Left renal pelvis (tissue), 4 donors: ENCODE results near the gene TTLL8. TPM values are rescaled to one million over a fixed set of nuclear protein-coding genes. Genes with fewer than 3 reads are reported as not detected.

ENCODE experiments used
- DNase-seq, 4 donors: peaks; one replicate each; pipeline ENCODE4 v3.0.0-alpha.2; 2013; ENCODE audit warnings: low read depth in 4 of 4, low spot score in 3 of 4
- polyA plus RNA-seq, 4 donors: library from polyadenylated mRNA; unstranded; fragments of 120-200 nt; gene quantifications; one replicate each; pipeline ENCODE4 v1.2.1, GENCODE V29; 2013; ENCODE audit not compliant: insufficient read length in 4 of 4

The TTLL8 gene
- polyA plus RNA-seq, 4 donors = 0.05 TPM; not detected in 3

GRCh38 chr22:50009251-50009650 lies 48.8 kb downstream of the TTLL8 start:
- DNase-seq = no peak

- DNase-seq = no peak
Observed at GRCh38 chr22:50008151-50009040, 49.7 kb downstream of the TTLL8 start.

GRCh38 chr22:50007057-50007511 lies 51.0 kb downstream of the TTLL8 start:
- no peak for DNase-seq

GRCh38 chr22:50004918-50005317 lies 53.2 kb downstream of the TTLL8 start:
- no peak for DNase-seq

GRCh38 chr22:50002791-50003190 lies 55.3 kb downstream of the TTLL8 start:
- DNase-seq = no peak

- no peak for DNase-seq
Observed at GRCh38 chr22:50001388-50002231, 56.5 kb downstream of the TTLL8 start.

- no peak for DNase-seq
Observed at GRCh38 chr22:50000587-50001387, 57.3 kb downstream of the TTLL8 start.

- no peak for DNase-seq
Observed at GRCh38 chr22:49999946-50000586, 58.0 kb downstream of the TTLL8 start.

- no peak for DNase-seq
Observed at GRCh38 chr22:49999063-49999945, 58.8 kb downstream of the TTLL8 start.

- DNase-seq = no peak
Observed at GRCh38 chr22:49998718-49999062, 59.4 kb downstream of the TTLL8 start.

GRCh38 chr22:49997932-49998717 lies 60.0 kb downstream of the TTLL8 start:
- no peak for DNase-seq

GRCh38 chr22:49997251-49997599 lies 60.9 kb downstream of the TTLL8 start:
- no peak for DNase-seq

GRCh38 chr22:49996518-49997250 lies 61.4 kb downstream of the TTLL8 start:
- no peak for DNase-seq

GRCh38 chr22:49996119-49996517 lies 62.0 kb downstream of the TTLL8 start:
- DNase-seq = no peak

GRCh38 chr22:49995361-49996118 lies 62.6 kb downstream of the TTLL8 start:
- DNase-seq = no peak

GRCh38 chr22:49995041-49995360 lies 63.1 kb downstream of the TTLL8 start:
- no peak for DNase-seq

- no peak for DNase-seq
Observed at GRCh38 chr22:49994361-49995040, 63.6 kb downstream of the TTLL8 start.
